ENCODE data around the gene CPA3. TPM values are rescaled to one million over a fixed set of nuclear protein-coding genes. Genes with fewer than 3 reads are reported as not detected.

Gene CPA3
- total RNA-seq, 4 donors from 2014 or later, result 0.60 to 6.9 (median 2.8) TPM

GRCh38 chr3:148873977-148874376, 8.9 kb downstream of the CPA3 start:
- no peaks in the 10 kb centered on the region for H3K9me3 ChIP-seq
- TF ChIP-seq EP300 (IDR thresholded peaks at IDR 0.05) (no peak), POLR2A (IDR thresholded peaks at IDR 0.05) (no peak)
- 52 to 63% methylated on average over 1 of the region's 1 CpG for WGBS, 2 donors

GRCh38 chr3:148878095-148878494, 13.0 kb downstream of the CPA3 start:
- H3K27me3 ChIP-seq, result no peaks in the 10 kb centered on the region
- no peaks in the 10 kb centered on the region for H3K9me3 ChIP-seq
- no peaks in the 10 kb centered on the region for H3K4me1 ChIP-seq
- no peak overlapping the region for H3K27ac ChIP-seq
- H3K4me3 ChIP-seq, result no peak overlapping the region
- TF ChIP-seq CTCF (IDR thresholded peaks at IDR 0.05) (no peak), POLR2A (IDR thresholded peaks at IDR 0.05) (no peak), EP300 (IDR thresholded peaks at IDR 0.05) (no peak)
- no peak for DNase-seq (ENCODE audit: low spot score in 2 of 2)
- H3K36me3 ChIP-seq, result no peaks in the 10 kb centered on the region

More at GRCh38 chr3:148873977-148874376, 8.9 kb downstream of the CPA3 start:
- no peak overlapping the region for H3K4me3 ChIP-seq
- H3K27ac ChIP-seq, result no peak overlapping the region
- no peaks in the 10 kb centered on the region for H3K4me1 ChIP-seq
- no peak for DNase-seq (ENCODE audit: low spot score in 2 of 2)
- H3K36me3 ChIP-seq, result no peaks in the 10 kb centered on the region
- no peaks in the 10 kb centered on the region for H3K27me3 ChIP-seq

- Histone ChIP-seq H3K9me3 (no peaks in the 10 kb centered on the region), H3K4me3 (no peak overlapping the region), H3K27ac (no peak overlapping the region), H3K4me1 (no peaks in the 10 kb centered on the region), H3K36me3 (no peaks in the 10 kb centered on the region), H3K27me3 (no peaks in the 10 kb centered on the region)
- no peak for DNase-seq (ENCODE audit: low spot score in 2 of 2)
- no peak for TF ChIP-seq POLR2A (IDR thresholded peaks at IDR 0.05)
- no peak for TF ChIP-seq EP300 (IDR thresholded peaks at IDR 0.05)
- no peak for TF ChIP-seq CTCF (IDR thresholded peaks at IDR 0.05)
Observed at GRCh38 chr3:148879256-148879655, 14.2 kb downstream of the CPA3 start.

GRCh38 chr3:148880681-148881080, 15.6 kb downstream of the CPA3 start:
- Histone ChIP-seq H3K9me3 (no peaks in the 10 kb centered on the region), H3K4me3 (no peak overlapping the region), H3K4me1 (no peaks in the 10 kb centered on the region), H3K36me3 (no peaks in the 10 kb centered on the region), H3K27me3 (no peaks in the 10 kb centered on the region), H3K27ac (no peak overlapping the region)
- no peak for DNase-seq (ENCODE audit: low spot score in 2 of 2)
- TF ChIP-seq EP300 (IDR thresholded peaks at IDR 0.05) (no peak), CTCF (IDR thresholded peaks at IDR 0.05) (no peak), POLR2A (IDR thresholded peaks at IDR 0.05) (no peak)

- DNase-seq (ENCODE audit: low spot score in 2 of 2), result no peak
- H3K27ac ChIP-seq, result no peak overlapping the region
- WGBS, 2 donors, result 88 to 93% methylated on average over 2 of the region's 2 CpGs
- H3K36me3 ChIP-seq, result no peaks in the 10 kb centered on the region
- TF ChIP-seq POLR2A (IDR thresholded peaks at IDR 0.05) (no peak), CTCF (IDR thresholded peaks at IDR 0.05) (no peak), EP300 (IDR thresholded peaks at IDR 0.05) (no peak)
- H3K4me3 ChIP-seq, result no peak overlapping the region
- H3K4me1 ChIP-seq, result no peaks in the 10 kb centered on the region
- no peaks in the 10 kb centered on the region for H3K27me3 ChIP-seq
- no peaks in the 10 kb centered on the region for H3K9me3 ChIP-seq
Observed at GRCh38 chr3:148881286-148881685, 16.2 kb downstream of the CPA3 start.

- TF ChIP-seq CTCF (IDR thresholded peaks at IDR 0.05), result no peak
- TF ChIP-seq POLR2A (IDR thresholded peaks at IDR 0.05), result no peak
- no peak for TF ChIP-seq EP300 (IDR thresholded peaks at IDR 0.05)
- 53 to 61% methylated on average over 4 of the region's 4 CpGs for WGBS, 2 donors
- H3K4me3 ChIP-seq, result no peak overlapping the region
- no peaks in the 10 kb centered on the region for H3K36me3 ChIP-seq
- no peak overlapping the region for H3K27ac ChIP-seq
- no peaks in the 10 kb centered on the region for H3K27me3 ChIP-seq
- no peaks in the 10 kb centered on the region for H3K9me3 ChIP-seq
- no peaks in the 10 kb centered on the region for H3K4me1 ChIP-seq
- DNase-seq (ENCODE audit: low spot score in 2 of 2), result no peak
Observed at GRCh38 chr3:148882288-148882687, 17.2 kb downstream of the CPA3 start.

All from tibial nerve (tissue), 4 donors.